ENCODE data around the gene STK32C.

Gene STK32C

GRCh38 chr10:132178672-132179545 lies 128.8 kb downstream of the STK32C start:
- DNase-seq, result no peak

- no peak for DNase-seq
Observed at GRCh38 chr10:132178046-132178445, 129.7 kb downstream of the STK32C start.

GRCh38 chr10:132176623-132177500 lies 130.9 kb downstream of the STK32C start:
- DNase-seq, result no peak

- no peak for DNase-seq
Observed at GRCh38 chr10:132175907-132176581, 131.7 kb downstream of the STK32C start.

- no peak for DNase-seq
Observed at GRCh38 chr10:132175408-132175807, 132.3 kb downstream of the STK32C start.

- no peak for DNase-seq
Observed at GRCh38 chr10:132174237-132174636, 133.5 kb downstream of the STK32C start.

- DNase-seq, result no peak
Observed at GRCh38 chr10:132173185-132173584, 134.6 kb downstream of the STK32C start.

- no peak for DNase-seq
Observed at GRCh38 chr10:132172091-132173066, 135.4 kb downstream of the STK32C start.

- DNase-seq, result no peak
Observed at GRCh38 chr10:132170561-132171361, 137.0 kb downstream of the STK32C start.

- DNase-seq, result no peak
Observed at GRCh38 chr10:132169766-132170560, 137.8 kb downstream of the STK32C start.

GRCh38 chr10:132169031-132169765 lies 138.6 kb downstream of the STK32C start:
- no peak for DNase-seq

GRCh38 chr10:132168571-132169030 lies 139.1 kb downstream of the STK32C start:
- no peak for DNase-seq

- DNase-seq, result no peak
Observed at GRCh38 chr10:132167976-132168375, 139.8 kb downstream of the STK32C start.

GRCh38 chr10:132167041-132167674 lies 140.6 kb downstream of the STK32C start:
- DNase-seq, result no peak

- DNase-seq, result no peak
Observed at GRCh38 chr10:132166216-132166950, 141.4 kb downstream of the STK32C start.

GRCh38 chr10:132165416-132165980 lies 142.3 kb downstream of the STK32C start:
- DNase-seq, result no peak

GRCh38 chr10:132164761-132165278 lies 142.9 kb downstream of the STK32C start:
- DNase-seq, result no peak

Data from MV-4-11 (cell line).